HG02840 (cell line): ENCODE data around the gene ISG20.
"Not testable (repeated sequence)": the region's sequence is repeated elsewhere in the genome, so short reads cannot be mapped to it uniquely, and the experiment has no call there.

Experiments
- ATAC-seq: cut with Tn5 transposase; IDR thresholded peaks from one replicate; pipeline ENCODE4 v1.9.1; 2021; ENCODE audit warnings: mild to moderate bottlenecking, moderate library complexity, moderate number of reproducible peaks; ENCODE audit not compliant: unreplicated experiment, low FRiP score

Gene ISG20

GRCh38 chr15:88617790-88618189 lies 21.0 kb upstream of the ISG20 start:
- no peak for ATAC-seq

GRCh38 chr15:88618686-88619085 lies 20.1 kb upstream of the ISG20 start:
- ATAC-seq = no peak

GRCh38 chr15:88619796-88620195 lies 19.0 kb upstream of the ISG20 start:
- no peak for ATAC-seq

GRCh38 chr15:88620995-88621772 lies 17.6 kb upstream of the ISG20 start, which contains the start of gene AEN:
Gene AEN, plus strand, starts transcription at chr15:88621340. Its CDS starts 4,870 bp downstream, at chr15:88626210.
- peak; percentile 96 for ATAC-seq

- no peak for ATAC-seq
Measured at GRCh38 chr15:88621789-88622604, 16.8 kb upstream of the ISG20 start.

- ATAC-seq = no peak
Measured at GRCh38 chr15:88622605-88622975, 16.2 kb upstream of the ISG20 start.

- no peak for ATAC-seq
Measured at GRCh38 chr15:88623061-88623460, 15.8 kb upstream of the ISG20 start.

- no peak for ATAC-seq
Measured at GRCh38 chr15:88623632-88624031, 15.2 kb upstream of the ISG20 start.

- ATAC-seq = no peak
Measured at GRCh38 chr15:88624156-88624970, 14.5 kb upstream of the ISG20 start.

GRCh38 chr15:88624971-88625490 lies 13.8 kb upstream of the ISG20 start:
- ATAC-seq = no peak

GRCh38 chr15:88625943-88626741 lies 12.7 kb upstream of the ISG20 start:
- ATAC-seq = no peak

GRCh38 chr15:88627463-88627862 lies 11.4 kb upstream of the ISG20 start:
- ATAC-seq = no peak

GRCh38 chr15:88628018-88628654 lies 10.7 kb upstream of the ISG20 start:
- ATAC-seq = no peak

- no peak for ATAC-seq
Measured at GRCh38 chr15:88629071-88629470, 9.7 kb upstream of the ISG20 start.

GRCh38 chr15:88630141-88630721 lies 8.6 kb upstream of the ISG20 start:
- ATAC-seq = no peak

GRCh38 chr15:88630798-88631463 lies 7.9 kb upstream of the ISG20 start:
- ATAC-seq = no peak

GRCh38 chr15:88631464-88632028 lies 7.3 kb upstream of the ISG20 start:
- ATAC-seq = no peak

GRCh38 chr15:88632797-88633196 lies 6.0 kb upstream of the ISG20 start:
- not testable (repeated sequence) for ATAC-seq
